SKM-1 (cell line): ENCODE results near the gene DNAJB9.
"Not testable (repeated sequence)": the region's sequence is repeated elsewhere in the genome, so short reads cannot be mapped to it uniquely, and the experiment has no call there.

Experiments used
- DNase-seq: peaks from one replicate; lab custom pipeline; 2025; ENCODE audit not compliant: unreplicated experiment; lab: John Stamatoyannopoulos, UW

Gene DNAJB9

GRCh38 chr7:108569381-108570145 lies at the start of gene DNAJB9, which contains the start of gene THAP5:
Gene DNAJB9 (plus strand): TSS chr7:108569874. CDS start chr7:108571727, 1,853 bp downstream.
Gene THAP5 (minus strand): TSS chr7:108569706. CDS start chr7:108569569, 137 bp downstream.
- peak; percentile 91 for DNase-seq

GRCh38 chr7:108522780-108523179 lies 46.9 kb upstream of the DNAJB9 start:
- no peak for DNase-seq

- no peak for DNase-seq
Measured at GRCh38 chr7:108525327-108525984, 44.2 kb upstream of the DNAJB9 start.

- DNase-seq, result peak; percentile 95
Measured at GRCh38 chr7:108525985-108526767, 43.5 kb upstream of the DNAJB9 start, which contains the start of gene PNPLA8. Gene PNPLA8 (minus strand): TSS chr7:108526135. CDS start chr7:108515491, 10,644 bp downstream.

GRCh38 chr7:108526768-108527017 lies 43.0 kb upstream of the DNAJB9 start:
- DNase-seq, result no peak

- DNase-seq, result no peak
Measured at GRCh38 chr7:108528183-108528712, 41.4 kb upstream of the DNAJB9 start.

GRCh38 chr7:108529341-108529740 lies 40.3 kb upstream of the DNAJB9 start:
- no peak for DNase-seq

GRCh38 chr7:108533712-108534111 lies 36.0 kb upstream of the DNAJB9 start:
- no peak for DNase-seq

GRCh38 chr7:108535257-108535656 lies 34.4 kb upstream of the DNAJB9 start:
- DNase-seq, result no peak

GRCh38 chr7:108535744-108536143 lies 33.9 kb upstream of the DNAJB9 start:
- no peak for DNase-seq

GRCh38 chr7:108537229-108537628 lies 32.4 kb upstream of the DNAJB9 start:
- no peak for DNase-seq

GRCh38 chr7:108538236-108538635 lies 31.4 kb upstream of the DNAJB9 start:
- DNase-seq, result not testable (repeated sequence)

- DNase-seq, result not testable (repeated sequence)
Measured at GRCh38 chr7:108538685-108539084, 31.0 kb upstream of the DNAJB9 start.

GRCh38 chr7:108541478-108541877 lies 28.2 kb upstream of the DNAJB9 start:
- no peak for DNase-seq

- not testable (repeated sequence) for DNase-seq
Measured at GRCh38 chr7:108548141-108548896, 21.4 kb upstream of the DNAJB9 start.

GRCh38 chr7:108556665-108557064 lies 13.0 kb upstream of the DNAJB9 start:
- not testable (repeated sequence) for DNase-seq

GRCh38 chr7:108557191-108557590 lies 12.5 kb upstream of the DNAJB9 start:
- no peak for DNase-seq

GRCh38 chr7:108557617-108558016 lies 12.1 kb upstream of the DNAJB9 start:
- no peak for DNase-seq

- DNase-seq, result no peak
Measured at GRCh38 chr7:108559253-108559652, 10.4 kb upstream of the DNAJB9 start.

- no peak for DNase-seq
Measured at GRCh38 chr7:108561047-108561619, 8.5 kb upstream of the DNAJB9 start.
